Upper lobe of left lung (tissue), 6 donors: ENCODE data around the gene PRICKLE2. TPM values are rescaled to one million over a fixed set of nuclear protein-coding genes. Genes with fewer than 3 reads are reported as not detected.
A peak's percentile ranks its signal among the peaks of the same experiment; 100 is the strongest.

Experiments used
- ATAC-seq, 2 donors: fragments of 200-7000 bp; cut with Tn5 transposase; one replicate each; pipeline ENCODE4 v1.9.1; 2022; ENCODE audit warnings: mild to moderate bottlenecking in 2 of 2, moderate library complexity in 2 of 2; ENCODE audit not compliant: low FRiP score in 2 of 2
- DNase-seq, 2 donors: peaks; one replicate each; pipeline ENCODE4 v3.0.0-alpha.2; 2019 to 2020
- H3K27ac ChIP-seq, 4 donors: fragments of 200-600 bp; sonication (generic); one replicate each; pipeline ENCODE4 v1.5.1; 2016 to 2019
- H3K27me3 ChIP-seq, 4 donors: fragments of 200-600 bp; sonication (generic); one replicate each; pipeline ENCODE4 v1.5.1; 2017 to 2019
- H3K36me3 ChIP-seq, 4 donors: fragments of 200-600 bp; sonication (generic); one replicate each; pipeline ENCODE4 v1.5.1; 2016 to 2019
- H3K4me1 ChIP-seq, 4 donors: fragments of 200-600 bp; sonication (generic); one replicate each; pipeline ENCODE4 v1.5.1; 2018 to 2019
- H3K4me3 ChIP-seq, 4 donors: fragments of 200-600 bp; sonication (generic); one replicate each; pipeline ENCODE4 v1.5.1; 2017 to 2019; ENCODE audit warnings: mild to moderate bottlenecking in 2 of 4, moderate library complexity in 1 of 4
- H3K9me3 ChIP-seq, 4 donors: fragments of 200-600 bp; sonication (generic); one replicate each; pipeline ENCODE4 v1.5.1; 2018 to 2019
- CTCF ChIP-seq, 6 experiments: fragments of 450-650 bp in 4 of 6; fragments of 200-600 bp in 2 of 6; sonication (generic) in 2 of 6; IDR thresholded peaks; one replicate each; pipeline ENCODE4 v1.5.1; 2016 to 2019; ENCODE audit warnings: antibody characterized with exemption in 6 of 6
- EP300 ChIP-seq, 4 donors: sonication (generic); formaldehyde crosslinking; IDR thresholded peaks; one replicate each; pipeline ENCODE4 v1.5.1; 2017; ENCODE audit warnings: antibody characterized with exemption in 4 of 4, control low read depth in 2 of 4
- POLR2A ChIP-seq, 4 donors: fragments of 450-650 bp; IDR thresholded peaks; one replicate each; pipeline ENCODE4 v1.5.1; 2016 to 2017; ENCODE audit warnings: antibody characterized with exemption in 4 of 4, mild to moderate bottlenecking in 2 of 4
- POLR2AphosphoS5 ChIP-seq, 2 donors: sonication (generic); formaldehyde crosslinking; IDR thresholded peaks; one replicate each; pipeline ENCODE4 v1.5.1; 2017; ENCODE audit warnings: antibody characterized with exemption in 2 of 2
- WGBS, 2 donors: methylation state at CpG; one replicate each; pipeline ENCODE4 v1.1.5; 2017 to 2018; 5-methylcytosine and 5-hydroxymethylcytosine counted together
- total RNA-seq, 6 donors: library from RNA; depleted of rRNA in 4 of 6; stranded (reverse); fragments of >200 nt in 4 of 6; gene quantifications; one replicate each; pipeline versions ENCODE4 v1.1.0 to v1.2.1, GENCODE V29; 2016 to 2021
- donor health status: DM: no; HTN: no; CAD: no; lungs with moderate emphysema.
- donor health status: DM: no; HTN: yes; CAD: no; lungs with severe emphysema.

The PRICKLE2 gene
- total RNA-seq, 6 donors from 2014 or later, result 28.3 to 68.9 (median 36.3) TPM

GRCh38 chr3:64188810-64189560 is 36.3 kb downstream of the PRICKLE2 start:
- H3K4me3 ChIP-seq, result no peak overlapping the region
- TF ChIP-seq EP300 (IDR thresholded peaks at IDR 0.05), result peak in 3 of 4 donors; percentile 61 to 67 (median 63)
- TF ChIP-seq POLR2A (IDR thresholded peaks at IDR 0.05), result no peak
- TF ChIP-seq CTCF (IDR thresholded peaks at IDR 0.05), result peak in 1 of 6 experiments; percentile 19
- peak; percentile 84 for TF ChIP-seq POLR2AphosphoS5 (IDR thresholded peaks at IDR 0.05)
- WGBS, 2 donors, result 28 to 30% methylated on average over 7 of the region's 7 CpGs
- ATAC-seq (peak; percentile 83 to 84), DNase-seq (peak in 1 of 2 donors; percentile 59)
- peak overlapping the region; percentile 41 to 68 (median 56) for H3K27ac ChIP-seq
- no peaks in the 10 kb centered on the region for H3K9me3 ChIP-seq
- no peaks in the 10 kb centered on the region for H3K36me3 ChIP-seq
- H3K4me1 ChIP-seq, result peaks cover 24 to 60% (median 35%) of the 10 kb centered on the region in 4 donors
- no peaks in the 10 kb centered on the region for H3K27me3 ChIP-seq

- H3K27ac ChIP-seq, result peak overlapping the region; percentile 32 to 68 (median 58)
- H3K9me3 ChIP-seq, result no peaks in the 10 kb centered on the region
- H3K27me3 ChIP-seq, result no peaks in the 10 kb centered on the region
- DNase-seq (peak; percentile 20 to 37), ATAC-seq (peak; percentile 64 to 80)
- no peaks in the 10 kb centered on the region for H3K36me3 ChIP-seq
- H3K4me3 ChIP-seq, result no peak overlapping the region
- peaks cover 24 to 60% (median 35%) of the 10 kb centered on the region in 4 donors for H3K4me1 ChIP-seq
- TF ChIP-seq POLR2AphosphoS5 (IDR thresholded peaks at IDR 0.05) (peak in 1 of 2 donors; percentile 46), CTCF (IDR thresholded peaks at IDR 0.05) (no peak), EP300 (IDR thresholded peaks at IDR 0.05) (peak in 1 of 4 donors; percentile 87)
- 54 to 55% methylated on average over 8 to 9 of the region's 9 CpGs for WGBS, 2 donors
Measured at GRCh38 chr3:64187065-64187959, 38.0 kb downstream of the PRICKLE2 start.

- H3K27me3 ChIP-seq, result no peaks in the 10 kb centered on the region
- H3K4me3 ChIP-seq, result no peak overlapping the region
- no peaks in the 10 kb centered on the region for H3K9me3 ChIP-seq
- ATAC-seq (peak in 1 of 2 donors; percentile 2), DNase-seq (no peak)
- H3K27ac ChIP-seq, result peak overlapping the region; percentile 32 to 68 (median 58)
- TF ChIP-seq POLR2A (IDR thresholded peaks at IDR 0.05) (no peak), CTCF (IDR thresholded peaks at IDR 0.05) (no peak), EP300 (IDR thresholded peaks at IDR 0.05) (no peak), POLR2AphosphoS5 (IDR thresholded peaks at IDR 0.05) (no peak)
- no peaks in the 10 kb centered on the region for H3K36me3 ChIP-seq
- 38 to 44% methylated on average over 2 of the region's 2 CpGs for whole genome bisulfite sequencing, 2 donors
- H3K4me1 ChIP-seq, result peaks cover 24 to 59% (median 35%) of the 10 kb centered on the region in 4 donors
Measured at GRCh38 chr3:64186667-64187064, 38.6 kb downstream of the PRICKLE2 start.

DNA sequence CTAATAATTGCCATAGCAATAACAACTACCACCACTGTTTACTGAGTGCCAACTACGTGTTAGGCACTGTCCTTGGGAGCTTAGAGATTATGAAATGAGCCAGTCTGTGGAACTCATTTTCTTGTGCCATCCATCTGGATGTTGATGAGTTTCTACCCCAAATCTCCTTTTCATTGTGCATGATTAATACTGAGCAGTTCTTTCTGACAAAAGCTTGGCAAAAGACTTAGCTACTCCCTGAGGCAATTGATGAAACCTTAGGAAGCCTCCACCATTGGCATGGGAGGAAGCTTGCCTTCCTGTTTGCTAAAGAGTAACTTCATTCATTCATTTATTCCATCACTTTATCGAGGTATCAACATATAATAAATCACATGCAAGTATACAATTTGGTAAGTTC is 39.8 kb downstream of the PRICKLE2 start:
- ATAC-seq (no peak), DNase-seq (no peak)
- Histone ChIP-seq H3K27me3 (no peaks in the 10 kb centered on the region), H3K36me3 (peaks cover 0 to 3% (median 0%) of the 10 kb centered on the region in 4 donors), H3K27ac (peak overlapping the region in 1 of 4 donors; percentile 28), H3K4me1 (peaks cover 24 to 51% (median 35%) of the 10 kb centered on the region in 4 donors), H3K9me3 (no peaks in the 10 kb centered on the region), H3K4me3 (no peak overlapping the region)
- TF ChIP-seq POLR2A (IDR thresholded peaks at IDR 0.05) (no peak), CTCF (IDR thresholded peaks at IDR 0.05) (no peak), EP300 (IDR thresholded peaks at IDR 0.05) (no peak), POLR2AphosphoS5 (IDR thresholded peaks at IDR 0.05) (no peak)
- WGBS, 2 donors, result 80 to 84% methylated on average over 2 of the region's 2 CpGs
